ENCODE results near the gene RASGRF1.

DNA sequence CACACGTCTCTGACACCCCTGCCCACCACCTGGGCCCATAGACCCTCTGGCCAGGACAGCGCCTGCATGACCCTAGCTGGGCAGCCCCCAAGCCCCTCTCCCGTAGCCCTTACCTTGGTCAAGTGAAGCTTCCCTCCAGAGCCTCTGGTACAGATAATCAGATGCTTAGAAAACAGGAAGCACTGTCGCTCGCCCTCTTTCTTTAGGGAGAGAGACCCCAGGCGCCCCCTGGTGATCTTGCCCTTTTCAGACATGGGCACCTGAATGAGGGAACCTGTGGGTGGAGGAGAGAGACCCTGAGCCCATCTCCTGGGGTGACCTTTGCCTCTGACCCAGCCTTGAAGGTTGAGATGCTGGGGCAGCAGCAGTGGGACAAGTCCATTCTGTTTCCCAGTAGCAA is 65.4 kb downstream of the RASGRF1 start:
- TF ChIP-seq, protein P1, sequence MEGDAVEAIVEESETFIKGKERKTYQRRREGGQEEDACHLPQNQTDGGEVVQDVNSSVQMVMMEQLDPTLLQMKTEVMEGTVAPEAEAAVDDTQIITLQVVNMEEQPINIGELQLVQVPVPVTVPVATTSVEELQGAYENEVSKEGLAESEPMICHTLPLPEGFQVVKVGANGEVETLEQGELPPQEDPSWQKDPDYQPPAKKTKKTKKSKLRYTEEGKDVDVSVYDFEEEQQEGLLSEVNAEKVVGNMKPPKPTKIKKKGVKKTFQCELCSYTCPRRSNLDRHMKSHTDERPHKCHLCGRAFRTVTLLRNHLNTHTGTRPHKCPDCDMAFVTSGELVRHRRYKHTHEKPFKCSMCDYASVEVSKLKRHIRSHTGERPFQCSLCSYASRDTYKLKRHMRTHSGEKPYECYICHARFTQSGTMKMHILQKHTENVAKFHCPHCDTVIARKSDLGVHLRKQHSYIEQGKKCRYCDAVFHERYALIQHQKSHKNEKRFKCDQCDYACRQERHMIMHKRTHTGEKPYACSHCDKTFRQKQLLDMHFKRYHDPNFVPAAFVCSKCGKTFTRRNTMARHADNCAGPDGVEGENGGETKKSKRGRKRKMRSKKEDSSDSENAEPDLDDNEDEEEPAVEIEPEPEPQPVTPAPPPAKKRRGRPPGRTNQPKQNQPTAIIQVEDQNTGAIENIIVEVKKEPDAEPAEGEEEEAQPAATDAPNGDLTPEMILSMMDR (IDR thresholded peaks at IDR 0.05), result peak in 2 of 6 experiments; percentile 12 to 45
- TF ChIP-seq POLR2A (IDR thresholded peaks at IDR 0.05), result no peak
